HG03280 (cell line): ENCODE results near the gene SLC35F5.
"Not testable (repeated sequence)": the region's sequence is repeated elsewhere in the genome, so short reads cannot be mapped to it uniquely, and the experiment has no call there.

Experiments
- ATAC-seq: cut with Tn5 transposase; IDR thresholded peaks from one replicate; pipeline ENCODE4 v1.9.1; 2021; ENCODE audit warnings: mild to moderate bottlenecking, moderate library complexity; ENCODE audit not compliant: unreplicated experiment

Gene SLC35F5, protein sequence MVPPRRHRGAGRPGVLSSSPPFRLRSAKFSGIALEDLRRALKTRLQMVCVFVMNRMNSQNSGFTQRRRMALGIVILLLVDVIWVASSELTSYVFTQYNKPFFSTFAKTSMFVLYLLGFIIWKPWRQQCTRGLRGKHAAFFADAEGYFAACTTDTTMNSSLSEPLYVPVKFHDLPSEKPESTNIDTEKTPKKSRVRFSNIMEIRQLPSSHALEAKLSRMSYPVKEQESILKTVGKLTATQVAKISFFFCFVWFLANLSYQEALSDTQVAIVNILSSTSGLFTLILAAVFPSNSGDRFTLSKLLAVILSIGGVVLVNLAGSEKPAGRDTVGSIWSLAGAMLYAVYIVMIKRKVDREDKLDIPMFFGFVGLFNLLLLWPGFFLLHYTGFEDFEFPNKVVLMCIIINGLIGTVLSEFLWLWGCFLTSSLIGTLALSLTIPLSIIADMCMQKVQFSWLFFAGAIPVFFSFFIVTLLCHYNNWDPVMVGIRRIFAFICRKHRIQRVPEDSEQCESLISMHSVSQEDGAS

GRCh38 chr2:113756355-113757137, at the start of gene SLC35F5:
SLC35F5 (minus strand) TSS chr2:113756642; CDS start chr2:113756409, 233 bp downstream.
- ATAC-seq, result peak; percentile 89

DNA sequence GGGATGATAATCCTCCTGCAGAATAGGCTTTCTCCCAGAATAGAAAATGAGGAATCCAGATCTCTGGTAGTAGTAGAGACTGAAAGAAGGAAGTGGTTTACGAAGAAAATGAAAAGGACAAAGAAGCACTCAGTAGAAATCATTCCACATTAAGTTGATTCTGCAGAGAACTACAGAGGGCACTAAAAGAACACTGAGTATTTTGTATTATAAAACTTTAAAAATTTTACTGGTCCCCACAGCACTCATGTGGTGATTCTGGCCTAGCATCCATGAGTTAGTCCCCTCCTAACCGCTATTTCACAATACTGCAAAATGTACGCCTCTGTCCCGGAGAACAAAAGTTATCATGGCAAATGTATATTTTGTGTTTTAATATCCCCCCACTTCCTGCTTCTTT, 42.9 kb upstream of the SLC35F5 start:
- no peak for ATAC-seq

GRCh38 chr2:113797237-113797636, 40.8 kb upstream of the SLC35F5 start:
- ATAC-seq, result no peak

DNA sequence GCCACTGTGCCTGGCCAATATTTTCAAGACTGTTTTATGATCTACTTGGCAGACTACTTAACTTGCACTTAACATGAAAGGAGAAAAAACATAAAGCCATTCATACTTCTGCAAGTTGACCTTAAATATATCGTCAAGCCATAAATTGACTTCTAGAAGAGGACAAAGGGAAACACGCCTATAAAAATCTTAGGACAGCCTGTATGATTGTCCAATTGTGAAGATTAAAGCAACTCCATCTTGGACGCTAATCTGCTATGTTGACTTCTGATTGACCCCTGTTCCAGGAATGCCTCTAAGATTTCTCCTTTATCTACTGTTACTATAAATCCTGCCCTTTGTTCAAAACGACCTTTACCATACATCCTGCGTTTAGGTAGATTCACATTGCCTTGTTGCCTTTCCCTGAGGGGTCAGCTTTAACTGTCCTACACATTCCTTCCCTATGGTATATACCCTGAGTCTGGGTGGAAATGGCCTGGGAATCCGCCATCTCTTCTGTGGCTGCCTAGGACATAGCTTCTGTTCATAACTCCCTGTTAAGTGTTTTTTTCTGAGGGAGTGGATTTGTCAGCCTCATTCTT, 40.2 kb upstream of the SLC35F5 start:
- ATAC-seq, result no peak

DNA sequence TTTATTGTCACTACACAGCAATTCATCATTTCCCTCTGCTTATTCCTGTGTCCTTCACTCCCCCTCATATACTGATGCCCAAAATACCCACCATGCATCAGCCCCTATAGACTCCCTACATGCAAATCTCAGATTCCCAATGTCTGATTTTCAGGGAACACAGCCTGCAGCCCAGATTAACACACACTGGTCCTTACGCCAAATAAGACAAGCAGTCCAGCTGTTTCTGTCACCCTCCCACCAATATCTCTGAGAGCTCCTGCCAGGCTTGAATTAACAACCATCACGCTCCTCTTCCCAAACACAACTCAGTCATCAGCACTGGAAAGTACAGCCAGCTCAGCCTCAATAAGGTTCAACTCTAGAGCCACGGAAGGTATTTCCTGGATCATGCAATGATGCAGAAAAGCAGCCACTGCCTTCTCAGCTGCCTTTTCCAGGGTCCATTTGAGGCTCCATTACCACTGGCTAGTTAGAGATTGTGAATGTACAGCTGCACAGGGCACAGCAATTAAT, 39.0 kb upstream of the SLC35F5 start:
- ATAC-seq, result no peak

DNA sequence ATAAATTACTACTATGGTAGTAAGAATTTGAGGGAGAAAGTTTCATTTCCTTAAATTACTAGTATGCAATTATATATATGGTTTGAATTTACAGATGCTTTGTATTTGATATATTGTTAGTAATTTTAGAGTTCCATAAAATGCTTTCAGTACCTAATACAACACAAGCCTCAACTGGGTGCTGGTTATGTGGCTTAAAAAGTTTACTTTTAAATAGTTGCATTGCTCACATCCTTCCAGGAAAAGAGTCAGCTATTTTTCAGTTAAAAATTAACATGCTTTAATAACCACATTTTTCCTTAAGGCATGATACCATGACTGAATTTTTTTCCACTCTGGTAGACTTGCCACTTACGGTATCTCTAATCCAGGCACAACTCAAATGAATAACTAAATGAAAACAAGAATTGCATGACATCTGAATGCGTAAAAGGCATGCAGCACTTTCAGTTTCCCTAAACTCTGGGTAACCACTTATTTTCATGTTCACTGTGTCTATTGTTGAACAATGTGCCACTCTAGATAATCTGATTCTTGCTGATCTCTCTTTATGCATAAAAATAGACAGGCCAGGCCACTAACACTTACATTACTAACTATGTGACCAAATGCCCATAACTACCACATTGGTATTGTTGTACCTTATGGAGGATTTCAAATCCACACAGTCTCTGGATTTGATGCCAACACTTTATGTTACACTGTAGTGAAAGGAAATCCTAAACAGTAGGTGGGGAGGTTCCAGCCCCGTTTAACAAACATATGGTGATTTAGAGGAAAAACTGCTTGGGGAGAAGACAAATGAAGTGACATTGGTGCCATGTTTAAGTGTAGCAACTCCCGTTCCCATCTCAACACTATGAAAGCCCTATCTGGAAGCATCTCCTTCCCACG, 35.5 kb upstream of the SLC35F5 start:
- ATAC-seq, result peak; percentile 91

DNA sequence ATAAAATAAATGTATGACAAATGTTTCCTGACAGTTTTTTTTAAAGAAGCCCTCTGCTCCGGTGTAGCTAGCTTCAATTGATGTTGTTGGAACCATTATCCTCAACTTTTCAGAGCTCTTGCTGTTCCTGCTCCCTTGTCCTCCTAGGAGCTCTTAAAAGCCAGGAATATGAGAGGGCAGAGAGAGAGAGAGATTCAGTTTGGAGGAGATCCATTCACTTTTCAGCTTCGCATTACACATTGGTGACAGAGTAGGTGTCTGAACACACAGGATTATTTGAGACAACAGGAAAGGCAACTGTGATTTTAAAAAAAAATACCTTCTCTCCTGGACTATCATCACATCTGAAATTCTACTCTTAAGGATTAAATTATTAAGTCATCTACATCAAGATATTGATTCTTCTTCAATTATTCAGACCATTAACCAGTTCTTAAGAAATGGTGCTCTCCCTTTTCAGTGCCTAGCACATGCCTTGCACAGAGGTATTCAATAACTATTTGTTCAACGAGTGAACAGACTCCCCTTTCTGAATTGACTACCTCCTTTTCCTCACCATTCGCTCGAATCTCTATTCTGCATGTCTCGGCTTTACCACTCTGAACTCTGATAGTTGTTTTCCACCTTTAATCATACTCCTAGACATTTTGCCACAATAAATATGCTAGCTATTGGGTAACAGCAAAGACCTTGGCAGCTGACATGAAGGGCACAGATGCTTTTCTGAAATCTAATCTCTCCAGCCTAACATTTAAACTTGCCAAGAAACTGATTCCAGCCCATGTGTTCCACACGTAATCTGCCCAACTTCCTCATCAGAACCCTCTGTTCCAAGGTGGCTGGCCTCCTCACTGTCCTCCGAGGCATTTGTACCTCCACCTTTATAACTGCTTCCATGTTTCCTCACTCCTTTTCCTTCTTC, 28.6 kb upstream of the SLC35F5 start:
- ATAC-seq, result no peak

- no peak for ATAC-seq
Measured at GRCh38 chr2:113780472-113780871, 24.0 kb upstream of the SLC35F5 start.

GRCh38 chr2:113777371-113777770, 20.9 kb upstream of the SLC35F5 start:
- ATAC-seq, result no peak

DNA sequence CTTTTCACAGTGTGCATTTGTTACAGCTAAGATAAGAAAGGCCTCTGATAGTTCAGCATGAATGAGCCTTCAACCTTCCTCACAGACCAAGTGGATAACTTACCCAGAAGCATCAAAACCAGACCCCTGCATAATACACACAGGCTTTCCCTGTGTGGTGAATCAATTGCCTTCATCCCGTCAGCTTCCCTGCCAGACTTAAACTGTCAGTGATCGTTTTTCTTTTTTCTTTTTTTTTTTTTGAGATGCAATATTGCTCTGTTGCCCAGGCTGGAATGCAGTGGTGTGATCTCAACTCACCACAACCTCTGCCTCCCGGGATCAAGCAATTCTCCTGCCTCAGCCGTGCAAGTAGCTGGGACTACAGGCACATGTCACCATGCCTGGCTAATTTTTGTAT, 20.5 kb upstream of the SLC35F5 start:
- no peak for ATAC-seq

DNA sequence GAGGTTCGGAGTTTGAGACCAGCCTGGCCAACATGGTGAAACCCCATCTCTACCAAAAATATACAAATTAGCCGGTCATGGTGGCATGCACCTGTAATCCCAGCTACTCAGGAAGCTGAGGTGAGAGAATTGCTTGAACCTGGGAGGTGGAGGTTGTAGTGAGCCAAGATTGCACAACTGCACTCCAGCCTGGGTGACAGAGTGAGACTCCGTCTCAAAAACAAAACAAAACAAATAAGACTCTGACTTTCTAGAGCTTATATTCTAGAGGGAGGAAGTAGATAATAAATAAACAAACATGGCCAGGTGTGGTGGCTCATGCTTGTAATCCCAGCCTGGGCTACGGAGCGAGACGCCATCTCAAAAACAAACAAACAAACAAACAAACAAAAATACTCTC, 18.2 kb upstream of the SLC35F5 start:
- ATAC-seq, result not testable (repeated sequence)

DNA sequence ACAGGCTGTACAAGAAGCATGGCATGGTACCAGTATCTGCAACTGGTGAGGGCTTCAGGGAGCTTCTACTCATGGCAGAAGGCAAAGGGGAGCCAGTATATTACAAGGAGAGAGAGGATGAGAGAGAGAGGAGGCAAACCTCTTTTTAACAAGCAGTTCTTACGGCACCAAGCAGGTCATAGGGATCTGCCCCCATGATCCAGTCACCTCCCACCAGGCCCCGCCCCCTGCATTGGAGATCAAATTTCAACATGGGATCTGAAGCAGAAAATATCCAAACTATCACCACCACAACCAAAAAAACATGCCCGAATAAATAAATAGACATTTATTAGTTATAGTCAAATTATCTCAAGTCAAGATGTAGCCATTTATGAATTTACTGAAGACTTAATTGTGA, 14.5 kb upstream of the SLC35F5 start:
- ATAC-seq, result no peak

DNA sequence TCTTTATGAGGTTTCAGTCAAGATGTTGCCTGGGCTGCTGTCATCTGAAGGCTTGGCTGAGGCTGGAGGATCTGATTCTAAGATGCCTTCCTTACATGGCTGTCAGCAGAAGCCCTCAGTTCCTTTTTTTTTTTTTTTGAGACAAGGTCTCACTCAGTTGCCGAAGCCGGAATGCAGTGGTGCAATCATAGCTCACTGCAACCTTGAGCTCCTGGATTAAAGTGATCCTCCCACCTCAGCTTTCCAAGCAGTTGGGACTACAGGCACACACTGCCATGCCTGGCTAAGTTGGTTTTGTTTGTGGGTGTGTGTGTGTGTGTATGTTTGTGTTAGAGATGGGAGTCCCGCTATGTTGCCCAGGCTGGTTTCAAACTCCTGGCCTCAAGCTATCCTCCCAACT, 13.1 kb upstream of the SLC35F5 start:
- no peak for ATAC-seq

DNA sequence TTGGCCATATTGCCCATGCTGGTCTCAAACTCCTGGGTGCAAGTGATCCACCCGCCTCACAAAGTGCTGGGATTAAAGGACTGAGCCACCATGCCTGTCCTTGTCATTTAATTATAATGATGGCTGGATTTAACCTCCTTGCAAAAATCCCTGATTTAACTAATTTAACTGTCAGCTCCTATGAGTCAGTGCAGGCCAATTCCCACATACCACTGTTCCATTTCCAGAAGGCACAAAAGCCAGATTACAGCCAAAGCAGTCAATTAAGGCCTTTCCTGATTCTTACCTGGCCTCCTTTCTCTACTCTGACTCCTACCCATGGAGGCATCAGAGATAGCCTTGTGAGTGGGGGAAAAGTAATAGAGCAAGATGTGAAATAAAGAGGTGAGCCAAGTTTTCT, 12.3 kb upstream of the SLC35F5 start:
- ATAC-seq, result no peak

- ATAC-seq, result no peak
Measured at GRCh38 chr2:113767811-113768460, 11.5 kb upstream of the SLC35F5 start.

DNA sequence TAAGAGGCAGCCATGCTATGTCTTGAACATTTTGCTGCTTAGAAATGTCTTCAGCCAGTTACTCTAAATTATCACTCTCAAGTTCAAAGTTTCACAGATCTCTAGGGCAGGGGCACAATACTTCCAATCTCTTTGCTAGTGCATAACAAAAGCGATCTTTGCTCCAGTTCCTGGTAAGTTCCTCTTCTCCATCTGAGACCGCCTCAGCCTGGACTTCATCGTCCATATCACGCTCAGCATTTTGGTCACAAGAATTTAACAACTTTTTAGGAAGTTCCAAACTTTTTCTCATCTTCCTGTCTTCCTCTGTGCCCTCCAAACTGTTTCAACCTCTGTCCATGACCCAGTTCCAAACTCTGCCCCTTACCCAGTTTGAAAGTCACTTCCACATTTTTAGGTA, 8.8 kb upstream of the SLC35F5 start:
- no peak for ATAC-seq

DNA sequence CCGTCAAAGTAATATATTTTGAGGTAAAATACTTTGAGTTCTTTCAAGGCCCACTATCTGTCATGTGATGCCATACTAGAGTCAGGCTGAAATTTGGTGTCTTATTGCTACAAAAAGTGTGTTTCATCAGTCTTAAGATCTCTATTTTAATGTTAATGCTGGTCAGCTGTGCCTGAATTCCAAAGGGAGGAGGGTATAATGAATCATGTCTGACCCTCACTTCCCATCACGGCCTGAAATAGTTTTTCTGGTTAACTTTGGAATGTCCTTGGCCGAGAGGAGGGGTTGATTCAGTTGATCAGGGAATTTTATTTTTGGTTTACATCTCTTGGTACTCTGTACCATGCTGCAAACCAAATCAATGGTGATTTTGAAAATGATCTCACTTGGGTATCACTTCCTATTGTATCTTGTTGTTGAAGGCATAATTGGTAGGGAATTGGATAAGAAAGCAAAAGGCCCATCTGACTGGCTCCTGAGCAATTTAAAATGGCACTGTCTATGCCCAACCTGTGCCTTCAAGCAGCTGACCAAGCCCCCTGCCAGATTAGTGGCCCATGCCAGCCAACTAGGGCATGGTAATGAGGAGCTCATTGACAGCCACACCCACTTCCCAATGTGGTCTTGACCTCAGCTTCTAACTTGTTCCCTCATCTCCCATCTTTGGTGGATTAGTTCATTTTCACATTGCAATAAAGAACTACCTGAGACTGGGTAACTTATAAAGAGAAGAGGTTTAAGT, 6.1 kb upstream of the SLC35F5 start:
- ATAC-seq, result no peak

GRCh38 chr2:113760400-113760799, 4.0 kb upstream of the SLC35F5 start:
- ATAC-seq, result no peak
